ENCODE results near the gene UCP2.

UCP2 gene

GRCh38 chr11:73969091-73969490 is 13.6 kb downstream of the UCP2 start:
- TF ChIP-seq POLR2A (IDR thresholded peaks at IDR 0.05; ENCODE audit: extremely low read depth, insufficient read length), result peak; percentile 14
- no peak for TF ChIP-seq MYC (IDR thresholded peaks at IDR 0.05; ENCODE audit: low read depth, low read length)
- no peak for TF ChIP-seq CTCF (IDR thresholded peaks at IDR 0.05; ENCODE audit: low read depth, low read length)
- TF ChIP-seq MAX (IDR thresholded peaks at IDR 0.05; ENCODE audit: low read depth, low read length), result no peak
- H3K4me3 ChIP-seq (ENCODE audit: low read depth, low read length), result no peak overlapping the region
- no peak for DNase-seq (ENCODE audit: low read depth)

- H3K4me3 ChIP-seq (ENCODE audit: low read depth, low read length), result no peak overlapping the region
- no peak for DNase-seq (ENCODE audit: low read depth)
- TF ChIP-seq CTCF (IDR thresholded peaks at IDR 0.05; ENCODE audit: low read depth, low read length) (no peak), MAX (IDR thresholded peaks at IDR 0.05; ENCODE audit: low read depth, low read length) (no peak), MYC (IDR thresholded peaks at IDR 0.05; ENCODE audit: low read depth, low read length) (no peak), POLR2A (IDR thresholded peaks at IDR 0.05; ENCODE audit: extremely low read depth, insufficient read length) (no peak)
Observed at GRCh38 chr11:73968356-73968966, 14.2 kb downstream of the UCP2 start.

- TF ChIP-seq CTCF (IDR thresholded peaks at IDR 0.05; ENCODE audit: low read depth, low read length) (no peak), MAX (IDR thresholded peaks at IDR 0.05; ENCODE audit: low read depth, low read length) (no peak), POLR2A (IDR thresholded peaks at IDR 0.05; ENCODE audit: extremely low read depth, insufficient read length) (no peak), MYC (IDR thresholded peaks at IDR 0.05; ENCODE audit: low read depth, low read length) (no peak)
- DNase-seq (ENCODE audit: low read depth), result peak; percentile 25
- no peak overlapping the region for H3K4me3 ChIP-seq (ENCODE audit: low read depth, low read length)
Observed at GRCh38 chr11:73965764-73966121, 16.9 kb downstream of the UCP2 start.

- no peak overlapping the region for H3K4me3 ChIP-seq (ENCODE audit: low read depth, low read length)
- no peak for DNase-seq (ENCODE audit: low read depth)
- TF ChIP-seq MYC (IDR thresholded peaks at IDR 0.05; ENCODE audit: low read depth, low read length), result no peak
- TF ChIP-seq CTCF (IDR thresholded peaks at IDR 0.05; ENCODE audit: low read depth, low read length), result no peak
- TF ChIP-seq POLR2A (IDR thresholded peaks at IDR 0.05; ENCODE audit: extremely low read depth, insufficient read length), result no peak
Observed at GRCh38 chr11:73965076-73965763, 17.4 kb downstream of the UCP2 start.

GRCh38 chr11:73963861-73964260 is 18.8 kb downstream of the UCP2 start:
- no peak overlapping the region for H3K4me3 ChIP-seq (ENCODE audit: low read depth, low read length)
- DNase-seq (ENCODE audit: low read depth), result no peak
- TF ChIP-seq MAX (IDR thresholded peaks at IDR 0.05; ENCODE audit: low read depth, low read length) (no peak), POLR2A (IDR thresholded peaks at IDR 0.05; ENCODE audit: extremely low read depth, insufficient read length) (no peak), MYC (IDR thresholded peaks at IDR 0.05; ENCODE audit: low read depth, low read length) (no peak), CTCF (IDR thresholded peaks at IDR 0.05; ENCODE audit: low read depth, low read length) (no peak)

Measured in NB4 (cell line).